Lung (tissue), 12 donors: Measurements from ENCODE around the gene HAAO. TPM values are rescaled to one million over a fixed set of nuclear protein-coding genes. Genes with fewer than 3 reads are reported as not detected.
A peak's percentile ranks its signal among the peaks of the same experiment; 100 is the strongest.

Experiments used
- ATAC-seq: fragments of 200-7000 bp; cut with Tn5 transposase; one replicate; pipeline ENCODE4 v1.9.1; 2020; ENCODE audit warnings: moderate number of reproducible peaks; ENCODE audit not compliant: insufficient read depth, low FRiP score
- DNase-seq, 3 donors: peaks; one replicate each; pipeline ENCODE4 v3.0.0-alpha.2; 2013 to 2017
- H3K27ac ChIP-seq, 2 donors: one replicate each; pipeline ENCODE4 v1.5.1; 2013; ENCODE audit warnings: mild to moderate bottlenecking in 2 of 2, moderate library complexity in 2 of 2, control low read depth in 1 of 2, inconsistent platforms in 1 of 2, low read depth in 1 of 2, low read length in 1 of 2
- H3K27me3 ChIP-seq, 3 donors: one replicate each; pipeline ENCODE4 v1.5.1; 2013; ENCODE audit warnings: low read length in 2 of 3; ENCODE audit not compliant: control insufficient read depth in 3 of 3, insufficient read depth in 3 of 3
- H3K36me3 ChIP-seq, 4 donors: one replicate each; pipeline ENCODE4 v1.5.1; 2013; ENCODE audit warnings: low read length in 4 of 4, mild to moderate bottlenecking in 1 of 4, moderate library complexity in 1 of 4; ENCODE audit not compliant: control insufficient read depth in 4 of 4, insufficient read depth in 4 of 4
- H3K4me1 ChIP-seq, 5 donors: one replicate each; pipeline ENCODE4 v1.5.1; 2013; ENCODE audit warnings: low read length in 5 of 5, mild to moderate bottlenecking in 2 of 5, moderate library complexity in 1 of 5; ENCODE audit not compliant: control insufficient read depth in 5 of 5, insufficient read depth in 5 of 5
- H3K4me3 ChIP-seq: one replicate; pipeline ENCODE4 v1.5.1; 2013; ENCODE audit warnings: mild to moderate bottlenecking, control low read depth, moderate library complexity
- H3K9ac ChIP-seq, 2 donors: one replicate each; pipeline ENCODE4 v1.5.1; 2013; ENCODE audit warnings: low read length in 2 of 2, control low read depth in 1 of 2; ENCODE audit not compliant: insufficient read depth in 1 of 2
- H3K9me3 ChIP-seq, 4 donors: one replicate each; pipeline ENCODE4 v1.5.1; 2013; ENCODE audit warnings: low read length in 3 of 4, mild to moderate bottlenecking in 1 of 4, moderate library complexity in 1 of 4; ENCODE audit not compliant: control insufficient read depth in 4 of 4, insufficient read depth in 3 of 4
- WGBS, 2 donors: extraction: QIAGEN DNeasy Blood & Tissue Kit; methylation state at CpG; one replicate each; pipeline ENCODE4 v1.1.7; 2013; 5-methylcytosine and 5-hydroxymethylcytosine counted together
- polyA plus RNA-seq, 2 donors: library from polyadenylated mRNA; stranded (reverse); fragments of 200-250 nt; gene quantifications; one replicate each; pipeline ENCODE4 v1.2.1, GENCODE V29; 2013
- total RNA-seq, 2 donors: library from RNA; depleted of rRNA in 1 of 2; stranded (reverse); fragments of >200 nt in 1 of 2; gene quantifications; one replicate each; pipeline ENCODE4 v1.2.1, GENCODE V29; 2014 to 2021
- TF ChIP-seq, protein P1 (sequence below): IDR thresholded peaks from 2 replicates; pipeline ENCODE4 v1.5.1; 2012; ENCODE audit warnings: mild to moderate bottlenecking; ENCODE audit errors: control extremely low read depth, extremely low read depth
- donor health status: control.
- donor health status: control.
- donor health status: Bipolar disorder and iron deficiency.
- donor health status: healthy.
- donor health status: DM: yes; HTN: yes; CAD: no.

Gene HAAO
- total and polyA plus RNA-seq, 4 donors: 3.7 to 13.0 (median 9.4) TPM

- H3K9ac ChIP-seq: no peak overlapping the region
- no peaks in the 10 kb centered on the region for H3K9me3 ChIP-seq
- H3K36me3 ChIP-seq: peaks cover 0 to 17% (median 0%) of the 10 kb centered on the region in 4 donors
- TF ChIP-seq, protein P1, sequence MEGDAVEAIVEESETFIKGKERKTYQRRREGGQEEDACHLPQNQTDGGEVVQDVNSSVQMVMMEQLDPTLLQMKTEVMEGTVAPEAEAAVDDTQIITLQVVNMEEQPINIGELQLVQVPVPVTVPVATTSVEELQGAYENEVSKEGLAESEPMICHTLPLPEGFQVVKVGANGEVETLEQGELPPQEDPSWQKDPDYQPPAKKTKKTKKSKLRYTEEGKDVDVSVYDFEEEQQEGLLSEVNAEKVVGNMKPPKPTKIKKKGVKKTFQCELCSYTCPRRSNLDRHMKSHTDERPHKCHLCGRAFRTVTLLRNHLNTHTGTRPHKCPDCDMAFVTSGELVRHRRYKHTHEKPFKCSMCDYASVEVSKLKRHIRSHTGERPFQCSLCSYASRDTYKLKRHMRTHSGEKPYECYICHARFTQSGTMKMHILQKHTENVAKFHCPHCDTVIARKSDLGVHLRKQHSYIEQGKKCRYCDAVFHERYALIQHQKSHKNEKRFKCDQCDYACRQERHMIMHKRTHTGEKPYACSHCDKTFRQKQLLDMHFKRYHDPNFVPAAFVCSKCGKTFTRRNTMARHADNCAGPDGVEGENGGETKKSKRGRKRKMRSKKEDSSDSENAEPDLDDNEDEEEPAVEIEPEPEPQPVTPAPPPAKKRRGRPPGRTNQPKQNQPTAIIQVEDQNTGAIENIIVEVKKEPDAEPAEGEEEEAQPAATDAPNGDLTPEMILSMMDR: no peak
- peaks cover 0 to 19% (median 12%) of the 10 kb centered on the region in 5 donors for H3K4me1 ChIP-seq
- 69 to 84% methylated on average over 4 of the region's 4 CpGs for WGBS, 2 donors
- H3K27ac ChIP-seq: no peak overlapping the region
- H3K4me3 ChIP-seq: no peak overlapping the region
- H3K27me3 ChIP-seq: no peaks in the 10 kb centered on the region
- DNase-seq (peak in 1 of 3 donors; percentile 3), ATAC-seq (no peak)
These were observed 3.5 kb downstream of the HAAO start for GRCh38 chr2:42788882-42789281.

GRCh38 chr2:42788478-42788793, 3.9 kb downstream of the HAAO start:
- TF ChIP-seq, protein P1: no peak
- WGBS, 2 donors: 77 to 84% methylated on average over 9 of the region's 9 CpGs
- peaks cover 0 to 19% (median 11%) of the 10 kb centered on the region in 5 donors for H3K4me1 ChIP-seq
- peak in 1 of 3 donors; percentile 4 for DNase-seq
- no peaks in the 10 kb centered on the region for H3K27me3 ChIP-seq
- no peak overlapping the region for H3K9ac ChIP-seq
- H3K9me3 ChIP-seq: no peaks in the 10 kb centered on the region
- H3K4me3 ChIP-seq: no peak overlapping the region
- no peak overlapping the region for H3K27ac ChIP-seq
- H3K36me3 ChIP-seq: peaks cover 0 to 22% (median 0%) of the 10 kb centered on the region in 4 donors
- no peak for ATAC-seq

DNA sequence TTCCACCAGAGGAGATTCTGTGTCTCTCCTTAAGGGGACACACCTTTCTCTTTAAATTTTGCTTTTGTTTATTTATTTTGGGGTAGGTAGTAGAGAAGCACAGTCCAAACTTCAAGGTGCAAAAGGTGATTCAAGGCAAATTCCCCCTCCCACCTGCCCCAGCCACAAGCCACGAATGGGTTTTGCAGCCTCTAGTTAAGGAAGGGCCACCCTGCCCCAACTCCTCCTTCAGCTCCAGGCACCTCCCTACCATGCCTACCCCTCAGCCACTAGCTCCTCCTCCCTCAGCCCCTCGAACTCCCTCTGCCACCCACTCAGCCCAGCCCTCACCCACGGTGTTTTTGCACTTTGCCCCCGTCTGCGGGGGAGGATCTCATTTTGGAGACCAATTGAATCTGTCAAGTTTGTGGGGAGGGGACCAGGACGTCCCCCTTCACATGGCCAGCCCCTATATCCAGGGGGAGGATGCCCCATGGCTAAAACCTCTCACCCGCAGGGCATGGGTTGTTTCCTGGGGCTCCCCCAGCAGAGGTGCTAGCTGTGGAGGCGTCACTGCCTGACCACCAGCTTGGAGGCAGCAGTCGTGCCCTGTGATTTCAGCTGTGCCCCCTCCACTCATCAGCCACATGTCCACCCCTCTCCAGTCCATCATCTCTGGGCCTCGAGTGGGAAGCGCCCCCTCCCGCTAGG, 4.5 kb downstream of the HAAO start:
- no peaks in the 10 kb centered on the region for H3K27me3 ChIP-seq
- H3K4me1 ChIP-seq: peaks cover 0 to 19% (median 11%) of the 10 kb centered on the region in 5 donors
- no peak overlapping the region for H3K9ac ChIP-seq
- DNase-seq: peak in 1 of 3 donors; percentile 9
- peaks cover 0 to 1% (median 0%) of the 10 kb centered on the region in 4 donors for H3K9me3 ChIP-seq
- TF ChIP-seq, protein P1: no peak
- WGBS, 2 donors: 79 to 88% methylated on average over 12 of the region's 12 CpGs
- no peak overlapping the region for H3K27ac ChIP-seq
- ATAC-seq: no peak
- H3K36me3 ChIP-seq: peaks cover 0 to 27% (median 1%) of the 10 kb centered on the region in 4 donors
- no peak overlapping the region for H3K4me3 ChIP-seq
